ENCODE results near the gene P3H2.

Gene P3H2

GRCh38 chr3:190000187-190000860 lies 120.4 kb downstream of the P3H2 start (continued):
- no peak for TF ChIP-seq ZNF561 (tag by site-specific recombination; IDR thresholded peaks at IDR 0.05; ENCODE audit: borderline replicate concordance)

GRCh38 chr3:189999718-190000117 lies 121.0 kb downstream of the P3H2 start:
- H3K4me1 ChIP-seq (ENCODE audit: control insufficient read depth, insufficient read depth, low read length) = no peaks in the 10 kb centered on the region
- H3K36me3 ChIP-seq (ENCODE audit: control insufficient read depth in 2 of 2, insufficient read depth in 1 of 2, low read length in 2 of 2) = no peaks in the 10 kb centered on the region
- ChIA-PET CTCF (no interaction called here), POLR2A (no interaction called here)
- H3K9me3 ChIP-seq (ENCODE audit: control insufficient read depth, insufficient read depth, low read depth, low read length) = no peaks in the 10 kb centered on the region
- H3K27ac ChIP-seq (ENCODE audit: extremely low read depth, low read depth, low read length) = no peak overlapping the region
- no peak for TF ChIP-seq ZNF660 (tag by site-specific recombination; IDR thresholded peaks at IDR 0.05)
- TF ChIP-seq ZNF654 (tag by site-specific recombination; IDR thresholded peaks at IDR 0.05; ENCODE audit: low read depth) = no peak
- TF ChIP-seq ZNF670 (tag by site-specific recombination; IDR thresholded peaks at IDR 0.05; ENCODE audit: low read depth) = no peak
- TF ChIP-seq ZBTB20 (tag by site-specific recombination; IDR thresholded peaks at IDR 0.05) = no peak
- no peak overlapping the region for H3K4me3 ChIP-seq (ENCODE audit: low read depth, low read length)

GRCh38 chr3:189995129-189995528 lies 125.6 kb downstream of the P3H2 start:
- H3K4me1 ChIP-seq (ENCODE audit: control insufficient read depth, insufficient read depth, low read length) = no peaks in the 10 kb centered on the region
- no peaks in the 10 kb centered on the region for H3K9me3 ChIP-seq (ENCODE audit: control insufficient read depth, insufficient read depth, low read depth, low read length)
- H3K36me3 ChIP-seq (ENCODE audit: control insufficient read depth in 2 of 2, insufficient read depth in 1 of 2, low read length in 2 of 2) = no peaks in the 10 kb centered on the region
- ChIA-PET POLR2A (no interaction called here), CTCF (interaction anchor here (0.7 kb wide), 1 partner anchor 33 kb away, joined by 3 read pairs; no protein-coding TSS in a partner anchor)
- no peak overlapping the region for H3K27ac ChIP-seq (ENCODE audit: extremely low read depth, low read depth, low read length)
- no peak overlapping the region for H3K4me3 ChIP-seq (ENCODE audit: low read depth, low read length)
- TF ChIP-seq ZNF677 (tag by site-specific recombination; IDR thresholded peaks at IDR 0.05) (no peak), ZNF561 (tag by site-specific recombination; IDR thresholded peaks at IDR 0.05; ENCODE audit: borderline replicate concordance) (no peak), ZNF169 (tag by site-specific recombination; IDR thresholded peaks at IDR 0.05) (no peak), ZFP3 (tag by site-specific recombination; IDR thresholded peaks at IDR 0.05; ENCODE audit: low read depth) (no peak), GLI2 (tag by site-specific recombination; IDR thresholded peaks at IDR 0.05; ENCODE audit: borderline replicate concordance, low read depth) (no peak), ZBTB49 (tag by site-specific recombination; IDR thresholded peaks at IDR 0.05; ENCODE audit: low read depth) (no peak), ZNF266 (tag by site-specific recombination; IDR thresholded peaks at IDR 0.05; ENCODE audit: low read depth) (no peak), YY1 (tag by site-specific recombination; IDR thresholded peaks at IDR 0.05) (no peak), ZNF146 (tag by site-specific recombination; IDR thresholded peaks at IDR 0.05) (no peak), WT1 (tag by site-specific recombination; IDR thresholded peaks at IDR 0.05) (no peak), PRDM2 (tag by site-specific recombination; IDR thresholded peaks at IDR 0.05; ENCODE audit: borderline replicate concordance) (no peak), AEBP2 (tag by site-specific recombination; IDR thresholded peaks at IDR 0.05; ENCODE audit: borderline replicate concordance) (no peak)
